SW480 (cell line): ENCODE data around the gene SHC2.
"Not testable (repeated sequence)": the region's sequence is repeated elsewhere in the genome, so short reads cannot be mapped to it uniquely, and the experiment has no call there.

Experiments used
- DNase-seq: peaks from one replicate; pipeline ENCODE4 v3.0.0-alpha.2; 2016; ENCODE audit warnings: low spot score

The SHC2 gene

GRCh38 chr19:469833-470232 lies 9.0 kb upstream of the SHC2 start:
- no peak for DNase-seq

DNA sequence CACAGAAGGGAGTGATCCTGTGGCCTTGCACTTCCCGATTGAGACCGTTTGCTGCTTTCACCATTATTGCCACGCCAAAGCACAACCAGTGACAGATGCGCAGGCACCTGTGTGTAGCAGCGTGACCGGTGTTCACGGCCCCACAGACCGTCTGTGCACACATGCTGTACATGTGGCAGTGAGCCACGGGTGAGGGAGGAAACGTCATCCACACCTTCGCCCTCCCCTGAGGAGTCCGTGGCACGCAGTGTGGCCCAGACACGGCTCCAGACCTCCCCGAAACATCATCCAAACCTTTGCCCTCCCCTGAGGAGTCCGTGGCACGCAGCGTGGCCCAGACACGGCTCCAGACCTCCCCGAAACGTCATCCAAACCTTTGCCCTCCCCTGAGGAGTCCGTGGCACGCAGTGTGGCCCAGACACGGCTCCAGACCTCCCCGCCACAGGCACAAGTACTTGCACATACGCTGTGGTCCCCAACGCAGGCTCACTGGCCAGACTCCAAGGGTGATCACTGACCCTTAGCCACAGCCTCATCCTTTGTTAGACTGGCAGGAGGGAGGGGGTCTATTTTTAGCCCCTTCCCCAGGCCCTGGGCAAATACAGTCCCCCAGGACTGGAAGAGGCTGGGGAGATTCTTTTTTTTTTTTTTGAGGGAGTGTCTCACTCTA lies 7.9 kb upstream of the SHC2 start:
- DNase-seq: no peak

DNA sequence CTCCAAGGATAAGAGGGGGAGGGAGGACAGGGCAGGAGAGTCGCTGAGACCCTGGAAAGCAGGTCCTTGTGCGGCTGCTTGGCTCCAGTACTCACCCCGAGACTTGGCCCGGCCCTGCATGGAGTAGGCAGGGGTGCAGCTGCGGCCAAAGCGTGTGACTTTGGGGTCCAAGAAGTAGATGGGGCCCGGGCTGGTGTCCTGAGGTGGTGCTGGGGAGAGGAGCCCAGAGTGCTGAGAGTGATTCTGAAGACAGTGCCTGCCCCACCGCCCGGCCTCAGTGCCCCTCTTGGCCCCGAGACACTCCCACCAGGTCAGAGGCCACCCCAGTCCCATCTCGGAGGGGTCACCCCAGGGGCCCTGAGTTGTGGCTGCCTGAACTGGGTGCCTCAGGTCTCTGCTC lies 6.7 kb upstream of the SHC2 start:
- no peak for DNase-seq

- DNase-seq: no peak
Measured at GRCh38 chr19:465056-465816, 4.4 kb upstream of the SHC2 start.

GRCh38 chr19:464208-464545 lies 3.3 kb upstream of the SHC2 start:
- no peak for DNase-seq

DNA sequence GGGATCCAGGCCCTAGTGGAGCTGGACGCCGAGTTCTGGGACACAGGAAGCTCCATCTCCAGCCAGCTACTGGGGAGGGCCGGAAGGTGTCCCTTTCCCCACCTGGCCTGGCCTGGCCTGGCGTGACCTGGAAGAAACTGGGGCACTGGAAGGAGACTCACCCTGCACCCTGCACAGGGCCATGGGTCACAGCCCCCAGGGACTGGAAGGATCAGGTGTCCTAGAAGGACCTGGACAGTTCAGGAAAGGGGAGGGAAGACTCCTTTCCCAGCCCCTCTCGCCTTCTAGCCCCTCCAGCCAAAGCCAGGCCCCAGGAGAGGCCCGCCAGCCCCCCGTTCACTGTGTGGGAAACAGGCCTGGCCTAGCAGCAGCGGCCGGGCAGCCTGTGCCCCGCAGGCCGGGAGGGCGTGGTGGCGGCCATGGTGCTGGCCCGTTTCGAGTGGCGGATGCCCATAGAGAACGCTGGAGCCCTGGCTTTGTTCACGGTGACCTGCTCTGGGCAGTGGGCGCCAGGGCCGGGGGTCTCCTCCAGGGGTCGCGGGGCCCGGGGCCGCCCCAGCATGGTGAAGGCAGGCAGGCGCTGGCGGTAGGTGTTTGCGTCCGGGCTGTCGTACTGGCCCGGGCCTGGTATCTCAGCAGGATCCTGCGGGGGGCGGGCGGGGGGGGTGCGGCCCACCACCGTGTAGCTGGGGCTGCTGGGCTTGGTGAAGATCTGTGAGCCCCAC lies 2.8 kb upstream of the SHC2 start:
- no peak for DNase-seq

DNA sequence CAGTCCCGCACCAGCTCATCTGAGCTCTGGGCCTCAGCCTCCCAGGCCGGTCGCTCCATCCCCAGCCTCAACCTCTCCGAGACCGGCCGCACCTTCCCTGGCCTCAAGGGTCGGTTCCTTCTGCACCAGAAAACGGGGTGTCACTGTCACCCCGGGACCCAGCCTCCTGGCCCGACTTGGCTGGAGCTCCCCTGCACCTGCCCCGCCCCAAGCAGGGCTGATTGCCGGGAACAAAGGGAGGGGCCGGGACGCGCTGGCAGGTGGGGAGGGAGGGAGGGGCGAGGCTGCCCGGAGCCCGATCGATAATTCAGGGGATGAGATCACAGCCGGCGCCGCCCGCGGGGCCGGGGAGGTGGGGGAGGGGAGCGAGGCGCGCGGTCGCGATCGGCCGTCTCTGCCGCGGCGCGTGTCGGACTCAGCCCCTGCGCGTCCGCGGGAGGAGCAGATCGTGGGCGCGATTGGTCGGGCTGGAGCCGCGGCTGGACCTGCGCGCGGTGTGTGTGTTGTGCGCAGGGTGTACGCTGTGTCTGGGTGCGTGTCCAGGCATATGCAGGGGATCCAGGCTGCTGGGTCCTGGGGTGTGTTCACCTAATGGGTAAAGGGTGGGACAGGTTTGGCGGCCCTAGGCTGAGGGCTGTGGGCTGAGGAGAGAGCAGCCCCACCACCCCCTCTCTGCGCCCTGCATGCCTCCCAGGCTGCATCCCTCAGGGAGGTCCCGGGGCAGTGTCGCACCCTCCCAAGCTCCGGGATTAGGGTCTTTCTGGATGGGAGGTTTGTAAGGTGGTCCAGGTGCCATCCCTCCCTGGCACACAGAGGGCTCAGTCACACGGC lies 1.1 kb upstream of the SHC2 start:
- no peak for DNase-seq

DNA sequence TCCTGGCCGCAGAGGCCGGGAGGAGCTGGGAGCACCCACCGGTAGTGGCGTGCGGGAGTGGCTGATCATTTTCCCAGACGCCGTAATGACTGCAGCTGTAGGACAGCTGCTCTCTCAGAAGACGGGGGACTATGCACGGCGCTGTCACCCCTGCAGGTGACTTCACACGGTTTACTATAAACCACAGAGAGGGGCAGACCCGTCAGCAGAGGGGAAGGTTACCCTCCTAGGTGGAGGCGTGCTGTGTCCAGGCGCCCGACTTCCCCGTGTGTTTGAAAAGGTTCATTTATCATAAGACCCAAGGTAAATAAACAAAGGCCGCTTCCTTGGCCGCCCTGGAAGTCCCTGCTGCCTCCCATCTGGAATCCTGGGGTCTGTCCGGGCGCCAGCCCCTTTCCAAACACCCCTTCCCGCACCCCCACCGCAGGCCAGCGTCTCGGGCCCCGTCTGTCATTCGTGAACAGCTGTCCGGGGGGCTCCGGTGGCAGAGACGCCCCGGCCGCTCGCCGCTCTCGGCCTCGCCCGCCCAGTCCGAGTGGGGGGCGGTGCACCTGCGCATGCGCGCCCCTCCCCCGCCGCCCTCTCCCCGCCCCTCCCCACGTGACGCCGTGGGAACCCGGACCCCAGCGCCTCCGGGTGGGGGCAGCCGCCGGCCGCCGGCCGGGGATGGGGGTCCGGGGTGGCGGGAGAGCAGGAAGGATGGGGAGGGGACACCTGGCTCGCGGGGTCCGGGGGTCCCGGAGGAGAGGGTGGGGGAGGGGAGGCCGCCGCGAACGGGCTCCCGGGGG lies 915 bp downstream of the SHC2 start:
- DNase-seq: peak; percentile 62

- no peak for DNase-seq
Measured at GRCh38 chr19:458091-459042, 2.5 kb downstream of the SHC2 start.

- no peak for DNase-seq
Measured at GRCh38 chr19:457636-458035, 3.2 kb downstream of the SHC2 start.

- no peak for DNase-seq
Measured at GRCh38 chr19:456547-457110, 4.2 kb downstream of the SHC2 start.

- no peak for DNase-seq
Measured at GRCh38 chr19:455851-456546, 4.8 kb downstream of the SHC2 start.

DNA sequence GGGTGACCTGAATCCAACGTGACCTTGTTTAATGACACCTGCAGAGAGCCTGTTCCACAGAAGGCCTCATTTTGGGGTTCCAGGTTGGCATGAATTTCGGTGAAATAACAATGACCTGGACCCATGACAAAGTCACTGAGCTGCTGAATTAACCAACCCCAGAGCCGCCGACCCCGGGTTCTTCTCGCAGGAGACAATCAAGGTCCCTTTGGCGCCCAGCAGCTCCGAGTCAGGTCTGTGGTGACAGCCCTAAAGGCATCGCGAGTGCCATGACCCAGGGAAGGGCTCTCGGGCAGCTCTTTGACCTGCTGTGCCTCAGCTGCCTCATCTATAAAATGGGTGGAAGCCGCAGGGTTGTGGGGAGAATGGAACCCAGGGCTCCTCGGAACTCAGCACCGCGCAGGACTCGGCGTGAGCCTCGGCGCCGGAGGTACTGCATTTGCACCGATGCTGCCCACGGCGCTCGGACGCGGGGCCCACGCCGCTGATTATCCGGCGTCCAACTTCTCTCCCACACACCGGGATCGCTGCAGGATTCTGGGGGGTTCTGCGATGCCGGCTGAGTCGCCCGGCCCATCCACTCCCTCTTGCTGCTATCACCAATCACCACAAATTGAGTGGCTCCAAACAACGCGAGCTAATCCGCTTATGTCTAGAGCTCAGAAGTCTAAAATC lies 5.7 kb downstream of the SHC2 start:
- no peak for DNase-seq

DNA sequence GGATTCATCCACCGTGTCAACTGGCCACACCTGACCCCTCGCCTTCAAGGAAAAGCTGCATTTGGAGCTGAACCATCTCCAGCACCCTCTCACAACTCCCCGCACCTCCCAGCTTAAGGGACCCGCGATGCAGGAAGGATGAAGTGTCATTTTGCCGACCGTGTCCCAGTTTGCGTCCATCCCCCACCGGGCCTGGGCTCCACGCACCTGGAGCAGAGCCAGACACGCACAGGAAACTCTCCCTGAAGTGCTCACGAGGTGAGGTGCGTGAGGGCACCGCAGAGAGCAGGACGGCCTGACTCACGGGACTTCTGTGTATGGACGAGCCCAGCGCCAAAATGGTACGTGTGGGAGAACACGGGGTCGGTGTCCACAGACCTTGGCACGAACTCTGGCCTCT lies 7.2 kb downstream of the SHC2 start:
- DNase-seq: no peak

DNA sequence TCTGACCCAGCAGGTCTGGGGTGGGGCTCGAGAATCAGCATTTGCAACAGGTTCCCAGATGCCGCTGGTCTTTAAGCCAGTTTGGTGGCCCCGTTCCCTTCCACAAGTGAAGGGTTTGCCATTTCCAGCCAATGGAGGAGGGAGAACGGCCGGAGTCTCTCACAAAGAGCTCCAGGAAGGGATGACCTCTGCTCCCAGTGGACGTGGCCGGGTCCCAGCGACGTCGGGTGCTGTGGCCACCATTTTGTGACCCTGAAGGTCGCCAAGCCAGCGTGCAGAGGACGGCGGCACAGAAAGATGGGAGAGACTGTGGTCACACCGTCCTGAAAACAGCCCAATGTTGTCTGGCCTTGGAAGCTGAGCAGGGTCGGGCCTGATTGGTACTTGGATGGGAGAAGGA lies 8.0 kb downstream of the SHC2 start:
- DNase-seq: no peak

DNA sequence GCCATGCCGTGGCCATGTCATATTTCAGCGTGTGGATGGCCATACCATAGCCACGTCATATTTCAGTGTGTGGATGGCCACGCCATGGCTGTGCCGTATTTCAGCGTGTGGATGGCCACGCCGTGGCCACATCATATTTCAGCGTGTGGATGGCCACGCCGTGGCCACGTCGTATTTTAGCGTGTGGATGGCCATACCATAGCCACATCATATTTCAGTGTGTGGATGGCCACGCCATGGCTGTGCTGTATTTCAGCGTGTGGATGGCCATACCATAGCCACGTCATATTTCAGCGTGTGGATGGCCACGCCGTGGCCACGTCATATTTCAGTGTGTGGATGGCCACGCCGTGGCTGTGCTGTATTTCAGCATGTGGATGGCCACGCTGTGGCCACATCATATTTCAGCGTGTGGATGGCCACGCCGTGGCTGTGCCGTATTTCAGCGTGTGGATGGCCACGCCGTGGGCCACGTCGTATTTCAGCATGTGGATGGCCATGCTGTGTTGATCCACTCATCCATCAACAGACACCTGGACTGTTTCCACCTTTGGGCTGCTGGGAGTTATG lies 9.8 kb downstream of the SHC2 start:
- DNase-seq: not testable (repeated sequence)

- DNase-seq: no peak
Measured at GRCh38 chr19:449916-450315, 10.9 kb downstream of the SHC2 start.

DNA sequence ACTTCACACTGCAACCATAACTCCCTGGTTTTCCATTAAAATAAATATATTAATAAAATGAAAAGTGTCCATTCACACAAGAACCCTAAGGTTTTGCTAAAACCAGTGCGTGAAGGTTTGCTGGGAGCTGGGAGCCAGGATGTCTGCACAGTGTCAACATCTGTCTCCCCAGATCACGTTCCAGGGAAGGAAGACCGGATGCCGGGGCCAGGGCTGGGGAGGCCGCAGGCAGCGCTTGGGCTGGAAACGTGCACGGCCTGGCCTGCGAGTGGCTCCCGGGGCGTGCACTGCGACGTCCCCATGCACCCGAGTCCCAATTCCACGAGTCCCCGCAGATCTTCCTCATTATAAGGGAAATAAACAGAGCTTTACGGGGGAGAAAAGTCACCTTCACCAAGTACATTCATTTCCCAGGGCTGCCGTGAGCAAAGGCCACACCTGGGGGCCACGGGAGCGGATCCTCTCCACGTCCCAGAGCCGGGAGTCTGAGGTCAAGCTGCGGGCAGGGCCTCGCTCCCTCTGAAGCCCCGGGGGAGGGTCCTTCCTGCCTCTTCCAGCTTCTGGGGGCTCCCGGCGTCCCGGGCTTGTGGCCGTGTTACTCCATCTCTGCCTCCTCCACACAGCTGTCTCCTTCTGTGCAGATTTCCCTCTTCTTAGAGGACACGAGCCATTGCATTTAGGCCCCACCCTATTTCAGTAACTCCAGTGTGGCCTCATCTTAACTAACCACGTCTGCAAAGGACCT lies 12.8 kb downstream of the SHC2 start:
- no peak for DNase-seq
